BE2C (cell line): ENCODE data around the gene HIPK1.
A peak's percentile ranks its signal among the peaks of the same experiment; 100 is the strongest.

Experiments used
- DNase-seq: peaks from one replicate; pipeline ENCODE4 v3.0.0-alpha.2; 2020
- H3K27me3 ChIP-seq: fragments of 250-450 bp; sonication (Bioruptor Pico); 2 replicates; pipeline ENCODE4 v1.5.1; 2020; ENCODE audit warnings: mild to moderate bottlenecking
- H3K36me3 ChIP-seq: fragments of 250-450 bp; sonication (Bioruptor Pico); 2 replicates; pipeline ENCODE4 v1.5.1; 2020; ENCODE audit warnings: mild to moderate bottlenecking
- H3K4me1 ChIP-seq: fragments of 250-450 bp; sonication (Bioruptor Pico); 2 replicates; pipeline ENCODE4 v1.5.1; 2020
- H3K4me3 ChIP-seq: 2 replicates; pipeline ENCODE4 v1.5.1; 2011; ENCODE audit warnings: low read depth, low read length
- H3K9me3 ChIP-seq: fragments of 250-450 bp; sonication (Bioruptor Pico); 2 replicates; pipeline ENCODE4 v1.5.1; 2020
- TF ChIP-seq, protein P1 (sequence below): IDR thresholded peaks from 2 replicates; pipeline ENCODE4 v1.5.1; 2012; ENCODE audit warnings: mild to moderate bottlenecking, low read depth, low read length

HIPK1 gene

DNA sequence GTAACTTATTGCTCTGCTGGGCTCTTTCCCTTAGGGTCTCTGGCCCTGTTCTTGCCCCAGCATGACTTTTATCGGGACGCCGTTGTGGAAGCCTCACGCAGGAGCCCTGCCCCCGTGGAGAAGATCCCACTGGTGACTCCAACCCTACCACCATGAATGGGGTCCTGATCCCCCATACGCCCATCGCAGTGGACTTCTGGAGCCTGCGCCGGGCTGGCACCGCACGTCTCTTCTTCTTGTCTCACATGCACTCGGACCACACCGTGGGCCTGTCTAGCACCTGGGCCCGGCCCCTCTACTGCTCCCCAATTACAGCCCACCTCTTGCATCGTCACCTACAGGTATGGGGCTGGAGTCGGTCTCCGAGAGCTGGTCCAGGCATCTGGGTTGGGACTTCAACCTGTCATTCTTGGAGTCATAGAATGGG, 23.7 kb upstream of the HIPK1 start:
- H3K9me3 ChIP-seq: no peaks in the 10 kb centered on the region
- H3K4me1 ChIP-seq: peaks cover 3% of the 10 kb centered on the region; the same call in 1 of the 2 replicates
- no peaks in the 10 kb centered on the region for H3K27me3 ChIP-seq
- peak overlapping the region; percentile 100 for H3K4me3 ChIP-seq
- TF ChIP-seq, protein P1, sequence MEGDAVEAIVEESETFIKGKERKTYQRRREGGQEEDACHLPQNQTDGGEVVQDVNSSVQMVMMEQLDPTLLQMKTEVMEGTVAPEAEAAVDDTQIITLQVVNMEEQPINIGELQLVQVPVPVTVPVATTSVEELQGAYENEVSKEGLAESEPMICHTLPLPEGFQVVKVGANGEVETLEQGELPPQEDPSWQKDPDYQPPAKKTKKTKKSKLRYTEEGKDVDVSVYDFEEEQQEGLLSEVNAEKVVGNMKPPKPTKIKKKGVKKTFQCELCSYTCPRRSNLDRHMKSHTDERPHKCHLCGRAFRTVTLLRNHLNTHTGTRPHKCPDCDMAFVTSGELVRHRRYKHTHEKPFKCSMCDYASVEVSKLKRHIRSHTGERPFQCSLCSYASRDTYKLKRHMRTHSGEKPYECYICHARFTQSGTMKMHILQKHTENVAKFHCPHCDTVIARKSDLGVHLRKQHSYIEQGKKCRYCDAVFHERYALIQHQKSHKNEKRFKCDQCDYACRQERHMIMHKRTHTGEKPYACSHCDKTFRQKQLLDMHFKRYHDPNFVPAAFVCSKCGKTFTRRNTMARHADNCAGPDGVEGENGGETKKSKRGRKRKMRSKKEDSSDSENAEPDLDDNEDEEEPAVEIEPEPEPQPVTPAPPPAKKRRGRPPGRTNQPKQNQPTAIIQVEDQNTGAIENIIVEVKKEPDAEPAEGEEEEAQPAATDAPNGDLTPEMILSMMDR: no peak
- peaks cover 11% of the 10 kb centered on the region for H3K36me3 ChIP-seq
- peak; percentile 21 for DNase-seq

DNA sequence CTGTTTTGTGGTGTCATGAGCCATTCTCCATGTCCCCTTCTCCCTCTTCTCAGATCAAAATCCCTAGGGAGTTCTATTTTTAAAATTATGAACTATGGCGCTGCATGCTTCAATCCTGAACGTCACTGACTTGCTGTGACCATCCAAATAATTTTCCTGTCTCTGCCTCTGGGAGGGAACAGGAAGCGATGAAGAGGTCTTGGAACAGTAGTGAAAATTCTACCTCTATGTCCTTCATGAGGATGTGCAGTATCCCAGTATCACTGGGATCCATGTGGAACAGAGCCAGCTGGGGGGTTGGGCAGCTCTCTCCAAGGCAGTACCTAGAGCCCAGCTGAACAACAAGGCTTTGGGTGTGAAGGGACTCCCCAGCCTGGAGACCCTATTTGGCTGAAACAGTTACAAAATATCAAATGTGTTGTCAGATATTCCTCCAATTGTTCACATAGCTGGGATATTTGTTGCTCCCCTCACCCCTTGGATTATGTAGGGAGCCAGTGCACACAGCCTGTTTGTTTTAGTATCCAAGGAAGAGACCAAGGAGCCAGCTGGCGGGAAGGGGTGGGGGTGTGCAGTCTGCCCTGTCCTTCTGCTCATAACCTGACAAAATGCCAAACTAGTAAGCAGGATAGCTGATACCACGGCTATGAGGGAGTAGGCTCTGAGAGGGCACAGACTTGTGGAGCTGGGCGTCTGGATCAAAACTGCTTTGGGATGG, 16.4 kb upstream of the HIPK1 start:
- no peaks in the 10 kb centered on the region; the same call in 1 of the 2 replicates for H3K27me3 ChIP-seq
- no peak overlapping the region for H3K4me3 ChIP-seq
- H3K9me3 ChIP-seq: no peaks in the 10 kb centered on the region
- TF ChIP-seq, protein P1: no peak
- H3K36me3 ChIP-seq: peaks cover 28% of the 10 kb centered on the region
- H3K4me1 ChIP-seq: no peaks in the 10 kb centered on the region
- DNase-seq: no peak

DNA sequence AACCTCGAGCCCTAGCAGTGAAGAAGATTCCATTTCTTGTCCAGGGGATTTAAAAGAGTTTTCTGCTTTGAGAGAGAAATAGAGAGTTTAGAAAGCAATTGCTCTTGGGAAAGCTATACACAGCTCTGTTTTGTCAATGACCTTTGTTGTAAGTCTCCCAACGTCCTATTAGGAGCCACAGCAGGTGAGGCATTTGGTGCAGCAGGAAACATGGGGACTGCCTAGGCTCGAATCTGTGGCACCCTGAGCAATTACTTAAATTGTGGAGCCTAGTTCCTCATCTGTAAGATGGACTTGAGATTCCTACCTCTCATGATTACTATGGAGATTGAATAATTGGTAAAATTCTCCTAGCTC, 15.8 kb upstream of the HIPK1 start:
- TF ChIP-seq, protein P1: no peak
- H3K27me3 ChIP-seq: no peaks in the 10 kb centered on the region; the same call in 1 of the 2 replicates
- H3K4me1 ChIP-seq: no peaks in the 10 kb centered on the region
- no peaks in the 10 kb centered on the region for H3K9me3 ChIP-seq
- no peak overlapping the region for H3K4me3 ChIP-seq
- DNase-seq: no peak
- peaks cover 28% of the 10 kb centered on the region for H3K36me3 ChIP-seq

DNA sequence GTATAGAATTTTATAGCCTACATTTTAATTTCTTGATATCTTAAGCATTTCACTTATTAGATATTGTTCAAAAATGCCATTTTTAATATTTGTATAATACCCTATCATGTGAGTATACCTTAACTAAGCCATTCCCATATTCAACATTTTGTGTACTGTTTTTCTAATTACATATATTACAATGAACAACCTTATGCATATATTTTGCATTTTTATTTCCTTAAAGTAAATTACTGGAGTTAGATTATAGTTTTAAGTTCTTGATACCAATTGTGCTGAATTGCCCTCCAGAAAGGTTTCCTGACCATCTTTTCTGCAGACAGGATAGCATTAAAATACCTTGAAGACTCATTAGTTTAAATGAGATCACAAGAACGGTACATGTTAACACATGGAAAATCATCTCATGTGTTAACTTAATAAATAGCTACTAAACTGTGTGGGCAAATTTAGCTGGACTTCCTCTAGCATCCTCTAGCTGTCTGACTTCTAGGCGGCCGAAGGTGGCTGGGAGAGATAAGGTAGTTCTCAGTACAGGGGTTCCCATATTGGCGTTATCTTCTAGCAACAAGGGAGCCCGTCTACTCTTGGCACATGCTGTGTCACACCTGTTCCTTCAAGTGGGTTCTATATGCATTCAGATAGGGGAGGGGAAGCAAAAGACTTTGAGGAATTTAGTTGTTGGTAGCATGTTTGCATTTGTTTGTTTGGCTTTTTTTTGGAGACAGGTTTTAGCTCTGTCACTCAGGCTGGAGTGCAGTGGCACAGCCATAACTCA, 15.0 kb upstream of the HIPK1 start:
- Histone ChIP-seq H3K4me3 (no peak overlapping the region), H3K27me3 (no peaks in the 10 kb centered on the region; the same call in 1 of the 2 replicates), H3K9me3 (no peaks in the 10 kb centered on the region), H3K36me3 (peaks cover 24% of the 10 kb centered on the region), H3K4me1 (no peaks in the 10 kb centered on the region)
- TF ChIP-seq, protein P1: no peak
- no peak for DNase-seq

DNA sequence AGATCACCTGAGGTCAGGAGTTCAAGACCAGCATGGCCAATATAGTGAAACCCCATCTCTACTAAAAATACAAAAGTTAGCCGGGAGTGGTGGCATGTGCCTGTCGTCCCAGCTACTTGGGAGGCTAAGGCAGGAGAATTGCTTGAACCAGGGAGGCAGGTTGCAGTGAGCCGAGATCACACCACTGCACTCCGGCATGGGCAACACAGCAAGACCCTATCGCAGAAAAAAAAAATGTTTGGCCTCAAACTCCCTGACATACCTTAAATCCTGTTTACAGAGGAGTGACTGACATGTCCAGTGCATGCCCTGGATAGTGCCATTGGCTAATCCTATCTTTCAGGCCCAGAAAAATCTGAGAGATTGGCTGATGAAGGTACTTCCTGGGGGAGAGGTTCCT, 12.2 kb upstream of the HIPK1 start:
- Histone ChIP-seq H3K4me3 (no peak overlapping the region), H3K27me3 (no peaks in the 10 kb centered on the region; the same call in 1 of the 2 replicates), H3K9me3 (no peaks in the 10 kb centered on the region), H3K36me3 (peaks cover 2% of the 10 kb centered on the region), H3K4me1 (no peaks in the 10 kb centered on the region)
- TF ChIP-seq, protein P1: no peak
- DNase-seq: no peak
